GM19452 (cell line): Measurements from ENCODE around the gene EML5.

Experiments used
- ATAC-seq: cut with Tn5 transposase; IDR thresholded peaks from one replicate; pipeline ENCODE4 v1.9.1; 2021; ENCODE audit not compliant: unreplicated experiment

The EML5 gene

DNA sequence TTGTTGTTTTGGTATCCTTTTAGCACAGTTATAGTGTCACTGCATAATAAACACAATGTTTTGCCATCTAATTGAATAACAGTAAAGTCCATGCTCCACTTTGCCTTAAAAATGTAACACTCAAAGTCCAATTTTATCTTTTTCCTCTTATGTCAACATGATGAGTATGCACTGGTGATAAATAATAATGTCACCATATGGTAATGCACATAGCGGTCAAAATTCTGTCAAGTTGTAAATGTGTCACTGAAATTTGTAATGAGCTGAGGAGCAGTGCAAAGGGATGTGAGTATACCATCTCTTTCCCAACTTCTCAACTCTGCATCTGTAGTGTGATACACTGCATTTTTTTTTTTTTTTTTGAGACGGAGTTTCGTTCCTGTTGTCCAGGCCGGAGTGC lies 65.7 kb downstream of the EML5 start:
- no peak for ATAC-seq

GRCh38 chr14:88710709-88711108 lies 82.0 kb downstream of the EML5 start:
- ATAC-seq: no peak

DNA sequence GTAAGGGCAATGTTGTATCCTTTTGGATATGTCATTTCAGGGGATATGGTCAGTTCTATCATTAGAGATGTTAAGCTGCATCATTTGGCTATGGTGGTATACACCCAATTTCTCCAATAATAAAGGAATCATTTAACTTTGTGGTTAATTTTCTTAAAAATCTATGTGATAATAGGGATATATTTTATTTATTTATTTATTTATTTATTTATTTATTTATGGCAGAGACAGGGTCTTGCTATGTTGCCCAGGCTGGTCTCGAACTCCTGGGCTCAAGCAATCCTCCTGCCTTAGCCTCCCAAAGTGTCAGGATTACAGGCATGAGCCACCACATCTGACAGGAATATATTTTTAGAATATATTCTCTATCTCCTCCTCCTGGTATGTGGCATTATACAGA lies 85.7 kb downstream of the EML5 start:
- no peak for ATAC-seq

- ATAC-seq: no peak
Measured at GRCh38 chr14:88706425-88706824, 86.3 kb downstream of the EML5 start.

GRCh38 chr14:88698651-88699050 lies 94.1 kb downstream of the EML5 start:
- no peak for ATAC-seq

DNA sequence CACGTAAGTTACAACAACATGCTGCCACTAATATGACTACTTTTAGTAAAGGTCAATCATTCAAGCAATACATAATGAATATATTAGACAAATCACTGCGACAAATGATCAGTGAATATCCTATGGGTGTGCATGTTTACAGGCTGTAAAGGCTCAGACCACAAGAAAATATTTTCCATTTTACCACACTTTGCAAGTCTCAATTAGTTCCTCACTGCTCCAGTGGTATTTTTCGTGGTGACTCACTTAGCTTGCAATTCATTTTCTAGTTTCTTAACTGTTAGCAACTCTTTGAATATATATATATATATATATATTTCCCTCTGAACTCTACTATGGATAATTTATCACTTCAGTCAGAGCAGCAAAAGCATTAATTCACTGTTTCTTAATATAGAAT lies 96.9 kb downstream of the EML5 start:
- ATAC-seq: no peak

DNA sequence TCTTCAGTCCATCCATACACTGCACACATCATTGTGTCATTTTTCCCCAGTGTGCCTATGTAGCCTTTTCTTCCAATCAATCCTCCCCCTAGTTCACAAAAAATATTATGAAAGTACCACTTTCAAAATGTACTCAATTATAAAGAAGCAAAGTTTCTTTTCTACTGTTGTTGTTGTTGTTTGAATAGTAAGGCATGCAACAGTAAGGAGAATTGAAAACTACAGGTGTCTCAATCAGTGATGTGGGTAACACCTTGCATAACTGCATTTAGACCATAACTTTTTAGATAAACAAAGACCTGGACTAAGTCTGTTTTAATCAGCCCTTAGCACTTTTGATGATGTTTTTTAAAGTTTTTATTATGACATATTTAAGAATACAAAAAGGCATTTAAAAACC lies 104.4 kb downstream of the EML5 start:
- no peak for ATAC-seq

DNA sequence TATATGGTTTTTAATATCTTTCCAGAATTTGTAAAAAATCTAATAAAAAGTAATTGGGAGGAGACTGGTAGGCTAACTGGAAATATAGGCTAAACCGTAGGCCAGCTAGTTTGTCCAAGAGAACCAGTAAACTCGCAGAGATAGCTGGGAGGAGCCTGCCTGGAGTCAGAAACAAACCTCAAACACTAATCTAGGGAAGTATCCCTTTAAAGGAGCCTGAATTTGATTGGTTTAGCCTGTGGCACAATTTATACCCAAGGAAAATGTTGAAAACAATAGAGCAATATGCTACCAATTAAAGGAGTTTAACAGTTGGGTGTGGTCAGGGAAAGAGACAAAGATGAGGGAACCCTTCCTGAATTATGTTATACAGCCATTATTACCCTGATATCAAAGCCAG lies 109.6 kb downstream of the EML5 start:
- no peak for ATAC-seq

GRCh38 chr14:88682495-88683114 lies 110.1 kb downstream of the EML5 start:
- no peak for ATAC-seq

DNA sequence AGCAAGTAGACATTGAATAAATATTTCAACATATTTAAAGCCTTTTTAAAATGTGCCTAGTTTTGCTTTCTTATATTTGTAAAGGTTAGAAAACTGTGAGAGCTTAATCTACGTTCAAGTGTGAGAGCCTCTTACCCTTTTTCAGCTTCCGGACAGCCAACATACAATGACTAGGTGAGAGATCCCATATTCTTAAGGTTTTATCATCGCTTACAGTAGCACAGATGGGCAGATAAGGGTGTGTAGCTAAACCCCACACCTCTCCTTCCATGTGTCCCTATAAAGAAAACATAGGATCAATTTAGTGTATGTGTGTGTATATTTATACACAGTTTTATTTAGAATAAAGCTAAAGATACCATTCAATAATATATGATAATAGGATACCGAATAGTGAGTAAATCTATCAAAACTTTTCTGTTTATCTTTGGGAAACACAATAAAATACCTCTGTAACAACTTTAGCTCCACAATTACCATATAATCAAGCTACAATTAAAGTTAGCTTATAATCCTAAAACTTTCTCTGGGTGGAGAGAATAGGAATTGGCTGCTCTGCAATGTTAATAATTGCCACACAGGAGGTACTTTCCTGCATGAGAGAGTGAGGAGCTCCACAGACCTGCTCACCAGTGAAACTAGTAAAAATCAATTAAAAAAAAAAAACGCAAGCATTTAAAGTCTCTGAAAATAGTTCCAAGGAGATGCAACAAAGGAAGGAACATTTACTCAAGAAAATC lies 110.8 kb downstream of the EML5 start:
- ATAC-seq: no peak

DNA sequence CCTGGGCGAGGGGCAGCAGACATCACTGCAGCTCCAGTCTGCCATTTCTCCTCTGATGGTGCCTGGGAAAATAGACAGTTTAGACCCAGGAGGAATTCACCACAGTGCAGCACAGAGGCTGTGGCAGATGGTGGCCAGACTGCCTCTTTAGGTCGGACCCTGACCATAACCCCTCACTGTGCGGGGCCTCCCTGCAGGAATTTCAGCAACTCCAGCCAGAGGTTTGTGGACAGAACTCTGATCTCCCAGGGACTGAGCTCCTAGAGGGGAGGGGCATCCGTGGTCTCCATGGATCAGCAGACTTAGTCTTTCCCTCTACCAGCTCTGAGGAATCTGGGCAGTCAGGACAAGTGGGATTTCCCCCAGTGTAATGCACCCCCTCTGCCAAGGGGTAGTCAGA lies 123.4 kb downstream of the EML5 start:
- no peak for ATAC-seq

DNA sequence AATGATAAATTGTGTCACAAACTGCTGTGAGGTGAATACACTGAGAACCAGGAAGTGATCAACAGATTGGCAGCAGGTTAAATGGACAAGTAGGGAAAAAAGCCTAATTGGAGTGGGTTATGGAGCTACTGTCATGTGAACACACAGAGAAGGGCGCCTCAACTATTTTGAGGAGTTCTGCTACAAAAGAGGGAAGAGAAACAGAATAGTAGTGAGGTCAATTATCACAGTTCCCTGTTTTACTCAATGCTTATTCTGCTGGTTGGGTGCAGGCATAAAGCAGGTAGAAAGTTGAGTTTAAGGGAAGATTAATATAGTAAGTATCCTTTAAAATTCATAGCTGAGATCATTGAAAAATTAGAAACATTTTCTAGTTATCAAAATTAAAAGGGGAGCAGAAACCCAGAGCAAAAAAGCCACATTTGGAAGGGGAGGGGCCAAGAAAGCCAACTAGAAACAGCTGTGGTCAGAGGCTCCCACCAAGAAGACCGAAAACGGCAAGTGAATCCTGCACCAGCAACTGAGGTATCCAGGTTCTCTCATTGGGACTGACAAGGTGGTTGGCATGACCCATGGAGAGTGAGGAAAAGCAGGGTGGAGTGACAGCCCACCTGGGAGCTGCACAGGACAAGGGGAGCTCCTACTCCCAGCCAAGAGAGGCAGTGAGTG lies 124.2 kb downstream of the EML5 start:
- peak; percentile 42 for ATAC-seq

DNA sequence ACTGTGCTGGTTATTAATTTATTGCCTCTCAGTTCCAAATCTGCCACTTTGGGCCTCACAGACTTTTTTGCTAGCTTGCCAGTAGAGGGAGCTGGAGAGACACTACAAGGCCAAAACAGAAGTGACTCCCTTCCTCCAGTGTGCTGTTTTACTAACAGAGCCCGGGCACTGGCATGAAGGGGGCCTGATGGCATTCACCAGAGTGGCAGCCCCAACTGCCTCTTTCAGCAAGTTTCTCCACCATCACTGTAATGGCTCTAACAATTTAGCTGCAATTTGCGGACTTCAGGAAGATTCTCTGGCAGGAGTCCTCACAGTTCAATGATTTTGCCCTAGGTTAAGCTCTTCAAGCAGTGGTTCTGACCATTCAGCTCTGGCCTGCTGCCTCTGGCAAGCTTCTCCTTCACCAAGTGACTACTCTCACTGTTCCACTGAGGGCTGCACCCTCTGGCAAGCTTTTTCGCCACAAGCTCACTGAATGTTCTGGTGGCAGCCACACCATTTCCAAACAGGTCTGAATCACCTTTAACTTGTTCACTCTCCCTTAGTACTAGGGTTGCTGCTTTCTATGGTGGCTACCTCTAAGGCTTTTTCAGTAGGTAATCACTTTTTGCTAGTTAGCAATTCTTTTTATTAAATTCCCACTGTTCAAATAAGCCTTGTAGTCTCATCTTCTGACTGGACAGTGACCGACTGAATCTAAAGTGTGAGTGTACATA lies 125.0 kb downstream of the EML5 start:
- peak; percentile 83 for ATAC-seq

GRCh38 chr14:88660056-88660455 lies 132.7 kb downstream of the EML5 start:
- no peak for ATAC-seq

- ATAC-seq: no peak
Measured at GRCh38 chr14:88639221-88639620, 153.5 kb downstream of the EML5 start.

DNA sequence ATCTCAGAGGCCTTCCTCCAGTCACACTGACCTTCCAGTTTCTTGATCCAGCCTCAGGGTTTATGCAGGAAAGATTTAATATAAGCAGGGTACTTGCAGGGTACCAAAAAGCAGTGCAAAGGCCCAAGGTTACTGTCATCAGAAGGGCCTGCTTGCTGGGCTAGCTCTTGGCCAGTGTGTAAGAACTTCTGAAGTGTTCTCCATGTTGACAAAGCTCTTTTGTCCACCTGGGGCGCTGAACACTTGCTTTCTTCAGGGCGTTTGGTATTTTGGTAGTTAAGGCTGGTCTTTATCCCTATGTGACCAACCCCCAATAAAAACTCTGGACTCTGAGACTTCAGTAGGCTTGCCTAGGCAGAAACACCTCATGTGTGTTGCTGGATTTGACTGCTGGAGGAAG lies 160.2 kb downstream of the EML5 start:
- ATAC-seq: no peak

DNA sequence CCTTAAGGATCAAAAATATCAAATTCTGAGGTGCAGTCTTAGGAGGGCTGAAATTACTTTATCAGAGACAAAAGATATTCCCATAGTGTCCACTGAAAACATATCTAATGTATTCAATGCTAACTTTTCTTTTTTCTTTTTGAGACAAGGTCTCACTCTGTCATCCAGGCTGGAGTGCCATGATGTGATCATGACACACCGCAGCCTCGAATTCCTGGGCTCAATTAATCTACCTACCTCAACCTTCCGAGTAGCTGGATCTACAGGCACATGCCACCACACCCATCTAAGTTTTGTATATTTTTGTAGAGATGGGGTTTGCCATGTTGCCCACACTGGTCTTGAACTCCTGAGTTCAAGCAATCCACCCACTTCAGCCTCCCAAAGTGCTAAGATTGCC lies 161.7 kb downstream of the EML5 start:
- no peak for ATAC-seq

GRCh38 chr14:88630565-88630964 lies 162.2 kb downstream of the EML5 start:
- ATAC-seq: no peak

GRCh38 chr14:88628462-88628861 lies 164.3 kb downstream of the EML5 start:
- ATAC-seq: no peak

DNA sequence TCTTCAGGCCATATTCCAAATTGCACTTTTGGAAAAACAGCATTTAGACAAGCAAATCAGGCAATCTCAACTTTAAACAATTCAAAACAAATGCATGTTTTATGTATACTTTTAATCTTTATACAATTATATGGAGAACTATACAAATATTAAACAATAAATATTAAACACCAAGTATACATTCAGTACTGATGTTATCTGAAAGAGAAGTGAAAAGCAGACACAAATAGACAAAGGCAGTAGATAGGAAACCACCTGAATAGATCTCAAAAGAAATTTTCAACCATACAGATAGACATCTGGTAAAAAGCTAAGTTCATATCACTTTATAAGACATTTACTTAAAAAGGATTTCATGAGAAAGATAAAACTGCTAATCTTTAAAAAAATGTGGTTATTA lies 164.7 kb downstream of the EML5 start:
- no peak for ATAC-seq

- no peak for ATAC-seq
Measured at GRCh38 chr14:88625671-88626070, 167.1 kb downstream of the EML5 start.

DNA sequence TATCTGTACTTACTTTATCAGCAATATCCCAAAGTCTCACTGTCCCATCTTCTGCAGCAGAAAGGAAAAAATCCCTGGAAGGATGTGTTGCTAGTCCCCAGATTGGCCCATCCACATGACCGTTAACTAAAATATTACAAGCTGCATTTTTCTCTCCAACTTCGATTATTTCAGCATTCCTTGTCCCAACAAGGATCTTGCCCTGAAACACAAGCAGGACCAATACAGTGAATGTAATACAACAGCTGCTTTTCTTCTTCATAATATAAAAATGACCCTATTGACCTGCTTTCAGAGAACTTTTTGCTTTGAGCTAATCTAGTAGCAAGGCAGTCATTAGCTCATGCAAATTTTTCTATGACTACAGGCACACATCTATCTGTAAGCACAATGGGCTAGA lies 171.7 kb downstream of the EML5 start:
- no peak for ATAC-seq
